OCI-LY1 (cell line): ENCODE data around the gene FGF10.

Experiments used
- EZH2 ChIP-seq: fragments of 200-600 bp; sonication (generic), shearing (Covaris generic); IDR thresholded peaks from 2 replicates; pipeline ENCODE4 v1.8.0; 2017; ENCODE audit warnings: borderline replicate concordance, mixed run types, mild to moderate bottlenecking, antibody characterized with exemption, low read length, moderate library complexity, mixed read lengths
- TF ChIP-seq, protein P1 (sequence below): fragments of 200-600 bp; sonication (generic), shearing (Covaris generic); IDR thresholded peaks from 2 replicates; pipeline ENCODE4 v1.5.1; 2017; ENCODE audit warnings: mild to moderate bottlenecking, antibody characterized with exemption, low read length, moderate library complexity, mixed read lengths

DNA sequence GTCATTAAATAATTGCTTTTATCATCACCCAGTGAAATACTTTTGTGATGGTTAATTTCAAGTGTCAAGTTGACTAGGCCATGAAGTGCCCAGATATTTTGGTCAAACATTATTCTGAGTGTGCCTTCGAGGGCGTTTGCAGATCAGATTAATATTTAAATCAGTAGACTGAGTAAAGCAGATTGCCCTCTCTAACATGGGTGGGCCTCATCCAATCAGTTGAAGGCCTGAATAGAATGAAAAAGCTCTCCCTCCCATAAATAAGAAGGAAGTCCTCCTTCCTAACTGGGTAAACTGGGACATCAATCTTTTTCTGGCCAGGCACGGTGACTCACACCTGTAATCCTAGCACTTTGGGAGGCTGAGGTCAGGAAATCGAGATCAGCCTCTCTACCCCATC is 12.4 kb upstream of the FGF10 start:
- TF ChIP-seq, protein P1, sequence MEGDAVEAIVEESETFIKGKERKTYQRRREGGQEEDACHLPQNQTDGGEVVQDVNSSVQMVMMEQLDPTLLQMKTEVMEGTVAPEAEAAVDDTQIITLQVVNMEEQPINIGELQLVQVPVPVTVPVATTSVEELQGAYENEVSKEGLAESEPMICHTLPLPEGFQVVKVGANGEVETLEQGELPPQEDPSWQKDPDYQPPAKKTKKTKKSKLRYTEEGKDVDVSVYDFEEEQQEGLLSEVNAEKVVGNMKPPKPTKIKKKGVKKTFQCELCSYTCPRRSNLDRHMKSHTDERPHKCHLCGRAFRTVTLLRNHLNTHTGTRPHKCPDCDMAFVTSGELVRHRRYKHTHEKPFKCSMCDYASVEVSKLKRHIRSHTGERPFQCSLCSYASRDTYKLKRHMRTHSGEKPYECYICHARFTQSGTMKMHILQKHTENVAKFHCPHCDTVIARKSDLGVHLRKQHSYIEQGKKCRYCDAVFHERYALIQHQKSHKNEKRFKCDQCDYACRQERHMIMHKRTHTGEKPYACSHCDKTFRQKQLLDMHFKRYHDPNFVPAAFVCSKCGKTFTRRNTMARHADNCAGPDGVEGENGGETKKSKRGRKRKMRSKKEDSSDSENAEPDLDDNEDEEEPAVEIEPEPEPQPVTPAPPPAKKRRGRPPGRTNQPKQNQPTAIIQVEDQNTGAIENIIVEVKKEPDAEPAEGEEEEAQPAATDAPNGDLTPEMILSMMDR, result no peak
- no peak for TF ChIP-seq EZH2
